Measurements from ENCODE around the gene TGOLN2.

TGOLN2 gene

GRCh38 chr2:85303780-85304531, 23.8 kb downstream of the TGOLN2 start:
- Histone ChIP-seq H3K4me1 (peaks cover 4% of the 10 kb centered on the region; the same call in 1 of the 2 replicates), H3K36me3 (no peaks in the 10 kb centered on the region)

GRCh38 chr2:85302121-85302520, 25.7 kb downstream of the TGOLN2 start:
- no peak for TF ChIP-seq CTCF (IDR thresholded peaks at IDR 0.05; ENCODE audit: low read depth, low read length)
- no peaks in the 10 kb centered on the region for H3K36me3 ChIP-seq

More at GRCh38 chr2:85303780-85304531, 23.8 kb downstream of the TGOLN2 start:
- H3K4me3 ChIP-seq (ENCODE audit: low read depth, low read length) = no peak overlapping the region
- H3K9me3 ChIP-seq = no peaks in the 10 kb centered on the region
- H3K27me3 ChIP-seq = no peaks in the 10 kb centered on the region
- no peak for DNase-seq
- TF ChIP-seq CTCF (IDR thresholded peaks at IDR 0.05; ENCODE audit: low read depth, low read length) = no peak

GRCh38 chr2:85291425-85292023, 36.3 kb downstream of the TGOLN2 start:
- Histone ChIP-seq H3K4me3 (ENCODE audit: low read depth, low read length) (no peak overlapping the region), H3K27me3 (no peaks in the 10 kb centered on the region), H3K4me1 (no peaks in the 10 kb centered on the region), H3K36me3 (no peaks in the 10 kb centered on the region), H3K9me3 (no peaks in the 10 kb centered on the region)
- no peak for DNase-seq
- no peak for TF ChIP-seq CTCF (IDR thresholded peaks at IDR 0.05; ENCODE audit: low read depth, low read length)

More at GRCh38 chr2:85302121-85302520, 25.7 kb downstream of the TGOLN2 start:
- Histone ChIP-seq H3K4me1 (no peaks in the 10 kb centered on the region), H3K9me3 (no peaks in the 10 kb centered on the region), H3K4me3 (ENCODE audit: low read depth, low read length) (no peak overlapping the region), H3K27me3 (no peaks in the 10 kb centered on the region)
- DNase-seq = no peak

- no peaks in the 10 kb centered on the region for H3K36me3 ChIP-seq
- no peaks in the 10 kb centered on the region for H3K4me1 ChIP-seq
- DNase-seq = no peak
- no peak for TF ChIP-seq CTCF (IDR thresholded peaks at IDR 0.05; ENCODE audit: low read depth, low read length)
- no peaks in the 10 kb centered on the region for H3K9me3 ChIP-seq
- H3K4me3 ChIP-seq (ENCODE audit: low read depth, low read length) = no peak overlapping the region
- H3K27me3 ChIP-seq = no peaks in the 10 kb centered on the region
These were observed 39.5 kb downstream of the TGOLN2 start for GRCh38 chr2:85288244-85288725.

- Histone ChIP-seq H3K9me3 (no peaks in the 10 kb centered on the region), H3K4me1 (no peaks in the 10 kb centered on the region), H3K36me3 (no peaks in the 10 kb centered on the region), H3K27me3 (no peaks in the 10 kb centered on the region), H3K4me3 (ENCODE audit: low read depth, low read length) (no peak overlapping the region)
- DNase-seq = no peak
- no peak for TF ChIP-seq CTCF (IDR thresholded peaks at IDR 0.05; ENCODE audit: low read depth, low read length)
These were observed 40.1 kb downstream of the TGOLN2 start for GRCh38 chr2:85287721-85288120.

GRCh38 chr2:85286918-85287317, 40.9 kb downstream of the TGOLN2 start:
- Histone ChIP-seq H3K4me1 (no peaks in the 10 kb centered on the region), H3K4me3 (ENCODE audit: low read depth, low read length) (no peak overlapping the region), H3K27me3 (no peaks in the 10 kb centered on the region)

More at GRCh38 chr2:85286918-85287317, 40.9 kb downstream of the TGOLN2 start:
- H3K36me3 ChIP-seq = no peaks in the 10 kb centered on the region
- DNase-seq = no peak
- no peak for TF ChIP-seq CTCF (IDR thresholded peaks at IDR 0.05; ENCODE audit: low read depth, low read length)
- no peaks in the 10 kb centered on the region for H3K9me3 ChIP-seq
